Measurements from ENCODE around the gene RTKN2.

The RTKN2 gene

GRCh38 chr10:62193479-62193878 lies 75.2 kb downstream of the RTKN2 start:
- DNase-seq (ENCODE audit: low read depth), result no peak
- H3K4me3 ChIP-seq (ENCODE audit: control insufficient read depth, low read depth, low read length), result no peak overlapping the region
- no peak for TF ChIP-seq CTCF (IDR thresholded peaks at IDR 0.05; ENCODE audit: control insufficient read depth, insufficient read depth, low read depth, low read length, missing control alignments)

GRCh38 chr10:62189131-62189530 lies 79.5 kb downstream of the RTKN2 start:
- no peak overlapping the region for H3K4me3 ChIP-seq (ENCODE audit: control insufficient read depth, low read depth, low read length)
- DNase-seq (ENCODE audit: low read depth), result no peak
- TF ChIP-seq CTCF (IDR thresholded peaks at IDR 0.05; ENCODE audit: control insufficient read depth, insufficient read depth, low read depth, low read length, missing control alignments), result no peak

- TF ChIP-seq CTCF (IDR thresholded peaks at IDR 0.05; ENCODE audit: control insufficient read depth, insufficient read depth, low read depth, low read length, missing control alignments), result no peak
- H3K4me3 ChIP-seq (ENCODE audit: control insufficient read depth, low read depth, low read length), result no peak overlapping the region
- no peak for DNase-seq (ENCODE audit: low read depth)
Measured at GRCh38 chr10:62188021-62188616, 80.5 kb downstream of the RTKN2 start.

- TF ChIP-seq CTCF (IDR thresholded peaks at IDR 0.05; ENCODE audit: control insufficient read depth, insufficient read depth, low read depth, low read length, missing control alignments), result no peak
- no peak overlapping the region for H3K4me3 ChIP-seq (ENCODE audit: control insufficient read depth, low read depth, low read length)
- no peak for DNase-seq (ENCODE audit: low read depth)
Measured at GRCh38 chr10:62186999-62187675, 81.5 kb downstream of the RTKN2 start.

- no peak for DNase-seq (ENCODE audit: low read depth)
- TF ChIP-seq CTCF (IDR thresholded peaks at IDR 0.05; ENCODE audit: control insufficient read depth, insufficient read depth, low read depth, low read length, missing control alignments), result no peak
- H3K4me3 ChIP-seq (ENCODE audit: control insufficient read depth, low read depth, low read length), result no peak overlapping the region
Measured at GRCh38 chr10:62185919-62186692, 82.5 kb downstream of the RTKN2 start.

GRCh38 chr10:62183857-62184795 lies 84.5 kb downstream of the RTKN2 start:
- TF ChIP-seq CTCF (IDR thresholded peaks at IDR 0.05; ENCODE audit: control insufficient read depth, insufficient read depth, low read depth, low read length, missing control alignments), result no peak
- no peak overlapping the region for H3K4me3 ChIP-seq (ENCODE audit: control insufficient read depth, low read depth, low read length)
- no peak for DNase-seq (ENCODE audit: low read depth)
